ENCODE measurements around the gene MCF2L.
"Not testable (repeated sequence)": the region's sequence is repeated elsewhere in the genome, so short reads cannot be mapped to it uniquely, and the experiment has no call there.

Gene MCF2L

GRCh38 chr13:113017506-113018215 is 48.6 kb downstream of the MCF2L start:
- DNase-seq = no peak

- DNase-seq = no peak
Measured at GRCh38 chr13:113018676-113019465, 49.9 kb downstream of the MCF2L start.

- DNase-seq = no peak
Measured at GRCh38 chr13:113020323-113021080, 51.5 kb downstream of the MCF2L start.

- DNase-seq = no peak
Measured at GRCh38 chr13:113021391-113021790, 52.4 kb downstream of the MCF2L start.

GRCh38 chr13:113021811-113022210 is 52.8 kb downstream of the MCF2L start:
- no peak for DNase-seq

GRCh38 chr13:113022391-113022744 is 53.4 kb downstream of the MCF2L start:
- no peak for DNase-seq

GRCh38 chr13:113022745-113023574 is 53.9 kb downstream of the MCF2L start:
- no peak for DNase-seq

- no peak for DNase-seq
Measured at GRCh38 chr13:113023694-113024430, 54.8 kb downstream of the MCF2L start.

GRCh38 chr13:113024466-113024865 is 55.5 kb downstream of the MCF2L start:
- no peak for DNase-seq

- no peak for DNase-seq
Measured at GRCh38 chr13:113026391-113026910, 57.4 kb downstream of the MCF2L start.

- DNase-seq = no peak
Measured at GRCh38 chr13:113027095-113027494, 58.1 kb downstream of the MCF2L start.

- DNase-seq = no peak
Measured at GRCh38 chr13:113027566-113027965, 58.6 kb downstream of the MCF2L start.

- DNase-seq = no peak
Measured at GRCh38 chr13:113028336-113029060, 59.5 kb downstream of the MCF2L start.

GRCh38 chr13:113029061-113029445 is 60.0 kb downstream of the MCF2L start:
- DNase-seq = no peak

GRCh38 chr13:113029487-113030258 is 60.7 kb downstream of the MCF2L start:
- DNase-seq = peak; percentile 42

GRCh38 chr13:113030259-113030640 is 61.2 kb downstream of the MCF2L start:
- not testable (repeated sequence) for DNase-seq

- no peak for DNase-seq
Measured at GRCh38 chr13:113031465-113031864, 62.5 kb downstream of the MCF2L start.

- no peak for DNase-seq
Measured at GRCh38 chr13:113032291-113032690, 63.3 kb downstream of the MCF2L start.

GRCh38 chr13:113033054-113033850 is 64.2 kb downstream of the MCF2L start:
- DNase-seq = no peak

All from OCI-M1 (cell line).